Ovary (tissue), 9 donors: ENCODE results near the gene KCNK5. TPM values are rescaled to one million over a fixed set of nuclear protein-coding genes. Genes with fewer than 3 reads are reported as not detected.

ENCODE experiments used
- DNase-seq, 5 donors: peaks; one replicate each; pipeline ENCODE4 v3.0.0-alpha.2; 2019 to 2020
- H3K27ac ChIP-seq, 2 donors: fragments of 200-600 bp; one replicate each; pipeline versions ENCODE4 v1.5.1 to v1.8.0; 2019 to 2022
- H3K27me3 ChIP-seq: fragments of 200-600 bp; one replicate; pipeline ENCODE4 v1.8.0; 2022
- H3K36me3 ChIP-seq: fragments of 200-600 bp; sonication (generic); one replicate; pipeline ENCODE4 v1.5.1; 2019
- H3K4me1 ChIP-seq: one replicate; pipeline ENCODE4 v1.8.1; 2013; ENCODE audit warnings: mild to moderate bottlenecking, moderate library complexity; ENCODE audit not compliant: insufficient read depth
- H3K4me3 ChIP-seq: fragments of 200-600 bp; sonication (generic); one replicate; pipeline ENCODE4 v1.5.1; 2017
- H3K9me3 ChIP-seq, 2 donors: fragments of 200-600 bp in 1 of 2; sonication (generic) in 1 of 2; one replicate each; pipeline versions ENCODE4 v1.5.1 to v1.8.1; 2013 to 2019; ENCODE audit warnings: mild to moderate bottlenecking in 1 of 2, moderate library complexity in 1 of 2
- CTCF ChIP-seq, 3 donors: fragments of 450-650 bp in 2 of 3; fragments of 200-600 bp in 1 of 3; IDR thresholded peaks; one replicate each; pipeline versions ENCODE4 v1.5.1 to v1.8.0; 2016 to 2022; ENCODE audit warnings: antibody characterized with exemption in 3 of 3, mild to moderate bottlenecking in 1 of 3
- EP300 ChIP-seq: sonication (generic); formaldehyde crosslinking; IDR thresholded peaks from one replicate; pipeline ENCODE4 v1.6.1; 2017; ENCODE audit warnings: antibody characterized with exemption
- POLR2A ChIP-seq: fragments of 450-650 bp; IDR thresholded peaks from one replicate; pipeline ENCODE4 v1.6.1; 2017; ENCODE audit warnings: antibody characterized with exemption, mild to moderate bottlenecking, moderate library complexity
- WGBS, 3 donors: extraction: QIAGEN DNeasy Blood & Tissue Kit in 1 of 3; methylation state at CpG; one replicate each; pipeline versions ENCODE4 v1.1.5 to v1.1.7; 2013 to 2017; 5-methylcytosine and 5-hydroxymethylcytosine counted together
- intact Hi-C, 4 donors: fragments of 100-400 bp; cut with DNase I; formaldehyde crosslinking; loops; one replicate each; pipeline versions ENCODE4 v1.11.0 to v1.15.1; 2022 to 2023
- polyA plus RNA-seq, 2 donors: library from polyadenylated mRNA; stranded (reverse); fragments of 200-250 nt in 1 of 2; fragments of 350-450 nt in 1 of 2; fragmentation: Illumina TruSeq in 1 of 2; extraction: RNeasy Lipid Tissue Mini Kit (QIAGEN cat#74804) in 1 of 2; gene quantifications; one replicate each; pipeline ENCODE4 v1.2.3, GENCODE V29; 2013 to 2014
- total RNA-seq, 7 donors: library from RNA; depleted of rRNA in 2 of 7; stranded (reverse); fragments of >200 nt in 2 of 7; fragmentation: NEBNext Ultra II Directional in 3 of 7; extraction: Animal tissue kit (Norgen Biotek cat#: 25700) in 3 of 7; gene quantifications; one replicate each; pipeline versions ENCODE4 v1.1.0 to v1.2.4, GENCODE V29; 2016 to 2023
- donor health status: DM: no; HTN: no; CAD: no; lungs with moderate emphysema.
- donor health status: DM: no; HTN: no; CAD: no.
- donor health status: Bipolar disorder and iron deficiency.
- donor health status: DM: yes; HTN: yes; CAD: no.
- donor health status: DM: no; HTN: no; CAD: no.
- donor health status: DM: yes; HTN: yes; CAD: no.

KCNK5 gene
- total and polyA plus RNA-seq, 9 donors = 1.9 to 15.2 (median 7.9) TPM

- no peak for DNase-seq
- no peak overlapping the region for H3K4me3 ChIP-seq
- H3K27ac ChIP-seq = no peak overlapping the region
- H3K36me3 ChIP-seq = no peaks in the 10 kb centered on the region
- no peaks in the 10 kb centered on the region for H3K27me3 ChIP-seq
- TF ChIP-seq CTCF (IDR thresholded peaks at IDR 0.05) (no peak), POLR2A (no peak), EP300 (no peak)
- WGBS, 3 donors = 59 to 80% (median 71%) methylated on average over 10 of the region's 10 CpGs
- H3K9me3 ChIP-seq = no peaks in the 10 kb centered on the region
- H3K4me1 ChIP-seq = peaks cover 16% of the 10 kb centered on the region
- intact Hi-C loops = loop anchor here in 1 of 4 donors (10.0 kb wide), 1 partner anchor 106 kb away; no protein-coding TSS in a partner anchor
These were observed 18.1 kb downstream of the KCNK5 start for GRCh38 chr6:39211183-39211582.

- Histone ChIP-seq H3K4me3 (no peak overlapping the region), H3K4me1 (peaks cover 16% of the 10 kb centered on the region), H3K27ac (no peak overlapping the region), H3K27me3 (no peaks in the 10 kb centered on the region), H3K36me3 (no peaks in the 10 kb centered on the region), H3K9me3 (no peaks in the 10 kb centered on the region)
- DNase-seq = no peak
- intact Hi-C loops = loop anchor here in 1 of 4 donors (10.0 kb wide), 1 partner anchor 106 kb away; no protein-coding TSS in a partner anchor
- WGBS, 3 donors = 82 to 90% (median 87%) methylated on average over 5 of the region's 5 CpGs
- TF ChIP-seq EP300 = no peak
These were observed 18.8 kb downstream of the KCNK5 start for GRCh38 chr6:39210450-39210849.

- 41 to 49% (median 49%) methylated on average over 6 of the region's 6 CpGs for WGBS, 3 donors
- DNase-seq = no peak
- intact Hi-C loops = loop anchor here in 1 of 4 donors (10.0 kb wide), 1 partner anchor 105 kb away; no protein-coding TSS in a partner anchor
These were observed 19.4 kb downstream of the KCNK5 start for GRCh38 chr6:39209911-39210310.

GRCh38 chr6:39209360-39209811, 19.9 kb downstream of the KCNK5 start:
- no peak for DNase-seq
- Histone ChIP-seq H3K36me3 (no peaks in the 10 kb centered on the region), H3K4me1 (peaks cover 14% of the 10 kb centered on the region), H3K27me3 (no peaks in the 10 kb centered on the region), H3K27ac (no peak overlapping the region), H3K4me3 (no peak overlapping the region), H3K9me3 (no peaks in the 10 kb centered on the region)
- WGBS, 3 donors = 42 to 52% (median 45%) methylated on average over 6 of the region's 6 CpGs
- TF ChIP-seq EP300 = no peak
- no peak for TF ChIP-seq CTCF (IDR thresholded peaks at IDR 0.05)
- no peak for TF ChIP-seq POLR2A
- intact Hi-C loops = no loop called here

More at GRCh38 chr6:39209911-39210310, 19.4 kb downstream of the KCNK5 start:
- no peaks in the 10 kb centered on the region for H3K36me3 ChIP-seq
- no peak overlapping the region for H3K27ac ChIP-seq
- no peaks in the 10 kb centered on the region for H3K27me3 ChIP-seq
- H3K4me3 ChIP-seq = no peak overlapping the region
- TF ChIP-seq POLR2A (no peak), EP300 (no peak)
- no peaks in the 10 kb centered on the region for H3K9me3 ChIP-seq
- H3K4me1 ChIP-seq = peaks cover 13% of the 10 kb centered on the region

GRCh38 chr6:39208223-39208739, 21.0 kb downstream of the KCNK5 start:
- no peaks in the 10 kb centered on the region for H3K27me3 ChIP-seq
- DNase-seq = no peak
- H3K27ac ChIP-seq = no peak overlapping the region
- no peak overlapping the region for H3K4me3 ChIP-seq
- intact Hi-C loops = no loop called here
- TF ChIP-seq POLR2A = no peak
- TF ChIP-seq CTCF (IDR thresholded peaks at IDR 0.05) = no peak
- TF ChIP-seq EP300 = no peak
- peaks cover 14% of the 10 kb centered on the region for H3K4me1 ChIP-seq
- 62 to 78% (median 70%) methylated on average over 6 of the region's 6 CpGs for WGBS, 3 donors
- H3K36me3 ChIP-seq = no peaks in the 10 kb centered on the region
- H3K9me3 ChIP-seq = no peaks in the 10 kb centered on the region
